Lung microvascular endothelial cell (primary cell): ENCODE measurements around the gene MIB1. TPM values are rescaled to one million over a fixed set of nuclear protein-coding genes. Genes with fewer than 3 reads are reported as not detected.

Experiments used
- DNase-seq, 2 donors: peaks; one replicate each; pipeline versions ENCODE4 v3.0.0 to v3.0.0-alpha.2; 2010; ENCODE audit warnings: low read depth in 2 of 2
- total RNA-seq: library from RNA; depleted of rRNA; stranded (reverse); fragments of >200 nt; gene quantifications from 2 replicates; pipeline ENCODE4 v1.2.1, GENCODE V29; 2014

Gene MIB1
- total RNA-seq, 1 donor from 2014 or later: 39.3 TPM

DNA sequence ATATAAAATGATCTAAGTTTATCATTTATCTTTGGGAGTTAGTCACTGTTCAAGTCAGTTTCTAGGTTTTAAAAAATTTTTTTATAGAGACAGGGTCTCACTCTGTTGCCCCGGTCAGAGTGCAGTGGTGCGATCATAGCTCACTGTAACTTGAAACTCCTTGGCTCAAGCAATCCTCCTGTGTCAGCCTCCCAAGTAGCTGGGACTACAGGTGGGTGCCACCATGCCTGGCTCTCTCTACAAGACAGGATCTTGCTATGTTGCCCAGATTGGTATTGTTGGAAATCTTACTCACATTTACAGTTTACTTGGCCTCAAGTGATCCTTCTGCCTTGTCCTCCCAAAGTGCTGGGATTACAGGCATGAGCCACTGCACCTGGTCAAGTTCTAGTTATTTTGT is 74.5 kb downstream of the MIB1 start:
- no peak for DNase-seq

DNA sequence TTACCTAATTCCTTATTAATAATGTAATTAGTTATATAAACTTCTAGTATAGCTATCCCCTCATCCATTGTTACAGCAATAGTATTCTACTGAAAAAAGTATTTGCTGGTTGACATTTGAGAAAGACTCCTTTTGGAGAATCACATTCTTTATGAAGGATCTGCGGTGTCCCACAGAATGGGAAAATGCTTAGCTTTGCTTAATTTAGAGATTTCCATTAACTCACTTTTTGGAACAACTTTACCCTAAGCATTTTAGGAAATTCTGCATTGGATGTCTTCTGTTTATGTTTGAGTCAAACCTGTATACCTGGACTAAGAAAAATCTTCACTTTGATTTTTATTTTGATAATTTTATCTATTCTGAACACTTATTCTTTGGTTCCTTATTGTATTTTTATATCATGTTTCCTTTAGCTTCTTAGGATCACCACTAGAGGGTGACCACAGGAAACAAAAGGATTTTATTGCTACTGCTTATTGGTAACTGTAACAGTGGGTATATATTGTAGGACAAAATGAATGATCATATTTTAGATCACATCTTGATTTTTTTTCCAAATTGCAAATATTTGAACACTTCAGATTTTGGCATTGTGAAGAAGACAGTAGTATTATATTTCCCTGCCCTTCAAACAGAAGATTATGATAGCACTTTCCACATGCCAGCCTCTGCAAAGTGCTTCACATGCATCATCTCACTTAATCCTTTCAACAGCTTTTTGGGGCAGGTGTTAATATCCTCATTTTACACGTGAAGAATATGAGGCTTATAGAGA is 79.6 kb downstream of the MIB1 start:
- DNase-seq: peak; percentile 24 to 40

DNA sequence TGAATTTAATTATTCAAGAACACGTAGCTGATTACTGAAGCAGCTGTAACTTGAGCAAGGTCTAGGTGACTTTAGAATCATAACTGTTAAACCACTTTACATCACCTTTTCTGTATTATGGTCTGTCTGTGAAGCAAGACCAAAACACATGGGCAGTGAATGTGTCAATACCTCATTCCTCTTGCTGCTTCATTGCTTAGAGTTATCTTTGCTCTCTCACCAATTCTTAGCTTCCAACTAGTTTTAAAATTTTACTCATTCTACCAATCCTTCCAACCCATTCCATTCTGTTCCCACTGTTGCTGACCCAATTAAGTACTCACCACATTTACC is 80.2 kb downstream of the MIB1 start:
- DNase-seq: no peak

DNA sequence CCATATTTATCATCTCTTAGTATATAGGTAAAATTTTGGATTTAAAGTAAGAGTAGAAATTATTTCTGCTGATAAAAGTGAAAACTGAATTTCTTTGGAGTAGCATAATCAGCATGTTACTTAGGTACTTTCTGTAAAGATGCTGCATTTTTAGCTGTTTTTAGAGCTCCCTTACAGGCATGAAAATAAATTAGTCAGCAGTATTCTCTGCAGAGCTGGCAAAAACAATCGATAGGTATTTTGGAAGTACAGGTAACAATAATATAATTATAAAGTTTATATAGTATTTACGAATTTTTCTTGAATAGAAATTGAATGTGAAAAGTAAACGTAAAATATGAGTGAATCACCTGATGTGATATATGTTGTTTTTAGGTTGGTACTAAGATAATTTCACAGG is 83.3 kb downstream of the MIB1 start:
- DNase-seq: no peak

DNA sequence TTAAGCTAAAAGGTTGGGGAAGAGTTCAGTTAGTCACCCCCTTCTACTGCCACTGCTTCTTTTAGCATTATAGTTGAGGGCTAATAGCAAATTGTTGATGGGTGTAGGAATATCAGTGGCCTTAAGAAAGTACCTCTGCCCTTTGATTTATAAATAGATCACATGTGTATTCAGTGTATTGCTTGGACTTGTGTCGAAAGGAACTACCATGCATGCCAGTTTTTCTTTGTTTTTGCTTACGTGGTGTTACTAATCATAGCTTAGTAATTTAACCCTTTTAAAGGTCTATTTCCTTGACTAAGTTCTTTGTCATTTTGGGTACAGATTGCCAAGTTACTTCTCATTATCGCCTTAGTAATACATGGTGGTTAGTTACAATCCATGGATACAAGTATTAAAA is 85.6 kb downstream of the MIB1 start:
- peak in 1 of 2 donors; percentile 70 for DNase-seq

DNA sequence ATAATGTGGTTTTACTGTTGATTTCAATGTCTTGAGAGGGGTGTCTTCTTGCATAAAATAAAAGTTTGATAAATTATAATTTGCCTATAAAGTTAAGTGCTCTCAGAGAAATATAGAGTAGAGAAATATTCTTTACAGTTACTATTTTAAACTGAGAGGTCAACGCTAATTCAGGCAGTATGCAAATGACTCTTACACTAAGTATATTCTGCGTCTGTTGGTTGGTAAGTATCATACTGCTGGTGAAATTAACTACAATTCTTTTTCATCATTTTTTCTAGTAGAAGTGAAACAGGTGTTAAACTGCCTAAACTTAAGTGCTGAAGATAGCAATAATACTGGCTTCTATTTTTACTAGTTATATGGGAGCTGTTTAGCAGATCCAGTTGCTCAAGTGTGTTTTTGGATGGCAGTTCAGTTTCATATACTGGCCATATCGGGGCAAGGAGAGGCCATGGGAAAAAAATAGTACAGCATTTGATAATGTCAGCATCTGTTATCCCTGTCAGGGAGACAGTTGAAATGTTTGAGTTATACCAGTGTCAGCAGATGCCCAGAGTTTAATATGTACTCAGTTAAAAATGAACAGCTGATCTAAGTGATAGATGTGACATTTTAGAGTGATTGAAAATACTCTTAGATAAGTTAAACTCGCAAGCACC is 86.2 kb downstream of the MIB1 start:
- no peak for DNase-seq

DNA sequence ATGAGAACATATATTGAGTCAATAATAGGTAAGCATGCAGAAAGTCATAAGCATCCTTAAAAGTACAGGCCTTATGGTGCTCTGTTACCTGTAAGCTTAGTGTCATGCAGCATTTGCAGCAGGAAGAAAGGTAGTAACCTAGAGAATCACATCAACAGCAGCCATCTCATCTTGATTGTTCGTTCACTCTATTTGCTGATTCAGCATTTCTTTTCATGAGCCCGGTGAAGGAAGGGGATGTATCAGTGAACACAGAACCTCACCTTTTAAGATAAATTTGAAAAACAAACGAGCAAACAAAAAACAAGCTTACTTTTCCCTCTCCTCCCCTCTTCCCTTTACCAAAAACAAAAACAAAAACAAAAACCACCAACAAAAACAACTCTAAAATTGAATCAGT is 89.9 kb downstream of the MIB1 start:
- no peak for DNase-seq

DNA sequence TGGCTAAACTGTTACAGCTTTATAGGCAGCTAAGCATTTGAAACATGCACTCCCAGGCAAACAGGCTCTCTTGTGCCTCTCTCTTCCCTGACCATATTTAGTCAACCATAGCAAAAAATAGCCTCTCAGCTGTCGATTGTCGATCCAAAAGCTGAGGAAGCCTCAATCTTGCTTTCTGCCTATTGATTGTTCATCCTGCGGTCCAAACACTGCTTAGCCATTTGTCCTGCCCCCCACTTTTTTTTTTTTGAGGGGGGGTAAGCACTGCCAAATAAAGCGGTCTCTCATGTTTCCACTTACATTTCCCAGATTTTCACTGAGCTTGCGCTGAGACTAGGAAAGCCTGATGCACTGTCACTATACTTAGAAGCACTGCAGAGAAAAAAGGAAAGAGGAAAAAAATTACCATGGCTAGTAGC is 90.8 kb downstream of the MIB1 start:
- DNase-seq: no peak

DNA sequence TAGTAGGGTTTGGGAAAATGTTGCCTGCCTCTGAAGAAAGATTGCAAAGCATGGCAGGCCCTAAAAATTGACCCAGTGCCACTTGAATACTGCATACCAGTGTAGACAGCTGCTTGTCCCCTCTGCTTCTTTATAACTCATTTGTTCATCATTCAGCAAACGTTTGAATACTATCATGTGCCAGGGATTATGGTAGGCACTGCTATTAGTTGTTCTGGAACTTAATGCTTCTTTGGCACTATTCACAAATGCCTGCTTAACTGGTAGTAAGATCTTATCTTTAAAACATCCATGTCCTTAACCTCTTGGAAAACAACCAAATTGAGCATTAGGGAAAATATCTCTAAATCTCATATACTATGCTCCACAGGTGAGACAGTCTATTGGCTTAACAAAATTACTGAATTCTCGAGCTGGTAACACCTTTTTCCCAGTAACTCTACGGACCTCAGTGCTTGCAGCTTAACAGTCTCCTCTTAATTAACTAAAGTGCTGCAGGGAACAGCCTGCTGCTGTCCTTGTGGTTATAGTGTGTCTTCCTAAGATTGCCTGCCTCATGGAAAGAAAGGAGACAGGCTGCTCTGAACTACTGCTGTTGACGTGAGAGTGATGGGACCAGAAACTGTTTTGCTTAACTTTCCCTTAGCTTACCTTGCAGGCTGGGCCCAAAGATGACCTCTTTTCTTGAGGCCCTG is 93.2 kb downstream of the MIB1 start:
- no peak for DNase-seq

DNA sequence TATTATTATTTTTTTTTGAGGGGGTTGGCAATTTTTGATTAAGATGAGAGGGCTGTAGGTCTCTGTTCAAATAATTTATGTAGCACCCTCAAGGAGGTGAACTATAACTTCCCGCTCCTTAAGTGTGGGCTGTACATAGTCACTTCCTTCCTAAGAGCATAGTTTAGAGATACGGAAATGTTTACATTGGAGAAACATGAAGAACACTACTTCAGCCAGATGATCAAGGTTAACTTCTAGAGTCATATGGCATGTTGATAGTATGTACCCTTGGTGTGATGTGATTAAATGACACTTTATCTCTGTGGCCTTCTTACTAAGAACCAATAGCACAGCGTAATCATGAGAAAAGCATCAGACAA is 93.7 kb downstream of the MIB1 start:
- peak in 1 of 2 donors; percentile 56 for DNase-seq

DNA sequence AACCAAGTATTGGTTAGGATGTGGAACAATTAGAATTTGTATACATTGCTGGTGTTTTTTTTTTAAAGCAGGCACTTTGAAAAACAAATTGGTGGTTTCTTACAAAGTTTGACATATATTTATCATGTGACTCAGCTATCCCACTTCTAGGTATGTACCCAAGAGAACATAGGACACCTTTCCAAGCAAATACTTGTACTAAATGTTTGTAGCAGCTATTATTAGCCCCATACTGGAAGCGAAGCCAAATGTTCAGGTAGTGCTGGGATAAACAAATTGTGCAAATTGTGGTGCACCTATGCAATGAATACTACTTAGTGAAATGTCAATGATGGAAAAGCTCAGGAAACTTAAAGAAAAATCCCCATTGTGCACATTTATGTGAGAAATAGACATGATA is 101.0 kb downstream of the MIB1 start:
- no peak for DNase-seq

DNA sequence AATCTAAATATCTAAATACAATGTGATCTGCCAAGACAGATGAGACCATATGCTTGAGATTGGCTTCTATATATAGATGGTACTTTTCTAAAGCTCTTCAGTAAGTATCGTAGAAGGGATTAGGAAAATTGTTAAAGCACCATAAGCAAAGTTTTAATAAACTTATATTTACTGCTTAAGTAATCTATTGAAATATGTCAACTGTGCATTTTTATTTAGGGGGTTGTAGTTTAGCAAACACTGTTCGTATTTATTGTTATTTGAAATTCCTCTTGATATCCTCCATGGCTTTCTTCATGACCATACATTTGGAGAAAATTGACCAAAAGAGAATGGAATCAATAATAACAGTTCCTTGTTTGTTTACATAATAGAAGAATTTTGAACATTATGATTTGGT is 102.7 kb downstream of the MIB1 start:
- DNase-seq: no peak

DNA sequence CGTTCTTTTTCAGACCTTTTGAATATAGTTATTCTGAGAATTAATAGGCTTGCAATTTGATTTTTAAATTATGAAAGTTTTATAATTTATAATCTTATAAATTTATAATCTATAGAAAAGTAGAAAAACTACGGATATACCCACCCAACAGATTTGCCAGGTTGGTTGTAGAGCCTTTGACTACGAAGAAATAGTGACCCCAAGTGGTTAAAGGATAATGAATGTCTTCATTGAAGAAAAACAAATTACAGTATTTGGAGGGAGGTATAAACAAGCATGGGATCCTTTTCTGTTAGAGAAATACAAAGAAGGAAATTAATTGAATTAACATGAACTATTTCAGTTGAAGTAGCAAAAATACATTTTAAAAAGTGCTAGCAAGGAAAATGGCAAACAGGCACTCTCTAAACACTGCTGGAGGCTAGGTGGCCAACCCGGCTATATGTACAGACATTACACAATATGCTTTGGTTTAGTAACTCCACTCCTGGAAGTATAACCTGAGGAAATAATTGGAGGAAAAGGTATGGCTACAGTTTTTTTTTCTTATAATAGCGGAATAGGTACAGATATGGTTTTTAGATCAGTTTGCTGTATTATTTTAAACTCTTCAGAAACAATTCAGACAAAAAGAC is 110.9 kb downstream of the MIB1 start:
- DNase-seq: peak; percentile 45 to 47

DNA sequence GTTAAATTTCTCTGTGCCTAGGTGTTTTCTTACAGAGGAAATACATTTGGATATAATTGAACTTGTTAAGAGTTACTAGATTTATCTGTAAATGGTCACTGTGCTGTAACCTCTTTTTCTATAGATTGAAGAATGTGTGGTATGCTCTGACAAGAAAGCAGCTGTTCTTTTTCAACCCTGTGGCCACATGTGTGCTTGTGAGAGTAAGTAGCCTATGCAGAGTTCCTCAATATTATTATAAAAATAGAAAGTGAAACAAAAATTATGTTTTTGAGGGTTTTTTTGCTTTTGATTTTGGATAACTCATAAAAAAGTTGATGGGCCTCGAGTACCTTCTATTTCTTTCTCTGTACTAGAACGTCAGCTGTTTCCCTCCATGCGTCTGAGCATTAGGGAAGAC is 112.4 kb downstream of the MIB1 start:
- DNase-seq: no peak

DNA sequence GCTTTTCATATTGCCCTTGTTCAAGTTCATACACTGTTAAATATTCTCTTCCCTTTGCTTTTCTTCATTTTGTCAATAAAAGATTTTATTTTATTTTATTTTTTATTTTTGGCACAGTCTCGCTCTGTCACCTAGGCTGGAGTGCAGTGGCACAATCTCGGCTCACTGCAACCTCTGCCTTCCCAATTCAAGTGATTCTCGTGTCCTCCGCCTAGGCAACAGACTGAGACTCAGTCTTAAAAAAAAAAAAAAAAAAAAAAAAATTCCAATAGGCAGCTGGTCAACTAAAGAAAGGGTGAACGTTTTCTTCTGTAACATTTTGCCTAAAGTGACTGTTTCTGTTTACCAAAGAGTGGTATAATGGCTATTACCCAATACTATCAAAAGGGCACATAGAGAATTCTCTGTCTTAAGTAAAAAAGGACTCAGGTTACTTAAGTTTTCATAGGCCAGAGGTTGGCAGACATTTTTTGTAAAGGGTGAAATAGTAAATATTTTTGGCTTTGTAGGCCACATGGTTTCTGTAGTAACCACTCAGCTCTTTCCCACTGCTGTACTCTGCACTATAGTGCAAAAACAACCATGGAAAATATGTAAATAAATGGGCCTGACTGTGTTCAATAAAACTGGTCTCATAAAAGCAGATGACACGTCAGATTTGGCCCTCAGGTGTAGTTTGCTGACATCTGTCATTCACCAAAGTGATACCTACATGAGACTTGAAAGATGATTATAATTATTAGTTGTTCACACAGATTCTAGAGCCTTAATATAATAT is 113.4 kb downstream of the MIB1 start:
- DNase-seq: no peak

DNA sequence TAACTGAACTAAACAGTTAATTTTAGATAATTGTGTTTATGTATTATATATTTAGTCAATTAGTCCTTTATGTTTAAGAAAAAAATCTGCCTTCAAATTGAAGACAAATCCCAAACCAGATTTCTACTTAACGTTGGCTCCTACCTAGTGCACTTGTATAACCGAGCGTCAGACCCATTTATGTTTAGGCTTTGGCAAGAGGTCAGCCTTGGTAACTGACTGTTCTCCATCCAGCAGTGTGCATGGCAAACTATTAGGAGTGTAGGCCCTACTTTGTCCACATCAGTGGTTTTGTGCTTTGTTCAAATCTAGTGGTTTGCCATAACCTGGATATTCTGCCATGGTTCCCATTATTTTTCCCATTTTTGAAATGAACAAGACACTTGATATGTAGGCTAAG is 114.8 kb downstream of the MIB1 start:
- no peak for DNase-seq

DNA sequence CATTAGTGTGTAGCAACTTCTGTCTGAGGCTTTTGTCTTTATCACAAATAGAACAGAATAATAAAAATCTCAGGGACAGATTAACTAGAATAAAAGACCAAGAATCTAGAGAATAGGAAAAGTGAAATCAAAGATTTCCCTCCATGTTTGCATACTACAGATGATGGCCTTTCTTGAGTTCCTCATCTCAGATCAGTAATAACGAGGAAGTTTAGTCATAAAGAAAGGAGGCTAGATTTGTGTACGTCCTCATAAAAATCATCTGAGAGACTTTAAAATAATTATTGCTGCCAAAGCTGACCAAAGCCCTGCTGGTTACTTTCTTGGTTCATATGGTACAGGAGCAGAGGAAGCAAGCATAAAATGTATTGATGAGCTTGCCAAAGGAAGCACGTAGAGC is 117.3 kb downstream of the MIB1 start:
- DNase-seq: no peak

DNA sequence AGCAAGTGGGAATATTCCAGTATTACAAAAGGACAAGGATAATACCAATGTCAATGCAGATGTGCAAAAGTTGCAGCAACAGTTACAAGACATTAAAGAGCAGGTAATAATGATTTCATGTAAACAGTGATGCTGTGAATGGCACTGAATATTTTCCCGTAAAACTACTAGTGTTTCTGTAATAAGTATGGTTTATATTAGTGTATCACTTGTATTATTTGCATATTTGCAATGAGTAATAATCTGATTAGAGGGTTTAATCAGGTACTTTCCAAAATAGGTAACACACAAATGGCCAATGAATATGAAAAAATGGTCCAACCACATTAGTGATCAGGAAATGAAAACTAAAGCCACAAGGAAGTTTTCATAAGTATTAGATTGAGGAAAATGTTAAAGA is 118.0 kb downstream of the MIB1 start:
- no peak for DNase-seq

DNA sequence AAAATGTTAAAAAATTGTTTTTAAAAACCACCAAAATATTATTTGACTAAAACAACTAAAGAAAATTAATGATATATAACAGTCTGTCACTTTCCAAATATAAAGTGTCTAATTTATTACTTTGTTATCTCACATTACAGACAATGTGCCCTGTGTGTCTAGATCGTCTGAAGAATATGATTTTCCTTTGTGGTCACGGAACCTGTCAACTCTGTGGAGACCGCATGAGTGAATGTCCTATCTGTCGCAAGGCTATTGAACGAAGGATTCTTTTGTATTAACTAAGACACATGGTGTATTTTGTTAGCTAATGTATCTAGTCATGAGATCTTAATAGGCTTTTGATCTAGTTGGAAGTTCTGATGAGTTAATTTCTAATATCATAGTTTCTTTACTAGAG is 123.8 kb downstream of the MIB1 start:
- DNase-seq: no peak

DNA sequence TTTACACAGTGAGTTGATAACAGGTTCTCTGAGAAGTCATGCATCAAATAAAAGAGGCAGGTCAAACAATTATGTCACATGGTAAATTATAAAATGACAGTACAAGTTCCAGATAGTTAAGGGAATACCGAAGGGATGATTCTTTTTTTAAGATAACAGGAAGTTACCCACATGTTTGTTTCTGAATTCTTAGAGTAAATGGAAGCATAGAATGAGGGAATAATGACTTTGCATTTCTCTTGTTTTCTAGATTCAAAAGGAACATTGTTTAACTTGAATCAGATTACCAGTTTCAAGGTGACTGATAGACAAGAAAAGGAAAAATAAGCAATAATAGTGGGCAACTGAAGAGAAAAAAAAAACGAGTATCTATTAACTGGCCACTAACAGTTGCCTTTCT is 124.5 kb downstream of the MIB1 start:
- no peak for DNase-seq

DNA sequence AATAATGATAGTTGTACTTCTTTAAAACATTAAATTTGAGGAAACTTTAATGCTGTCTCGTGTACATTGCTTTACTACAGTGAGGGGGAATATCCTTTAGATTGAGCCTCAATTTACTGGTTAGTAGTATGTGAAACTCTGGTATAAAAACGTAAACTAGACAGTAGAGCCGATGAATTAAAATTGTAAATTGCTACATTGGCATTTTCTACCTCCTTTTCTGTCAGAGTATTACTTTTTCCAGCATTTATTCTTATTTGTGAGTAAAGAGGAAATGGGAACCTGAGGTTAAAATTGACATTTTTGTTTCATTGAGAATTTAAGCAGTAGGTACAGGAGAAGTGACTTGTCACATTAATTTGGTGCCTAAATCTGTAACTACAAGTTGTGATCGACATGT is 128.2 kb downstream of the MIB1 start:
- no peak for DNase-seq

DNA sequence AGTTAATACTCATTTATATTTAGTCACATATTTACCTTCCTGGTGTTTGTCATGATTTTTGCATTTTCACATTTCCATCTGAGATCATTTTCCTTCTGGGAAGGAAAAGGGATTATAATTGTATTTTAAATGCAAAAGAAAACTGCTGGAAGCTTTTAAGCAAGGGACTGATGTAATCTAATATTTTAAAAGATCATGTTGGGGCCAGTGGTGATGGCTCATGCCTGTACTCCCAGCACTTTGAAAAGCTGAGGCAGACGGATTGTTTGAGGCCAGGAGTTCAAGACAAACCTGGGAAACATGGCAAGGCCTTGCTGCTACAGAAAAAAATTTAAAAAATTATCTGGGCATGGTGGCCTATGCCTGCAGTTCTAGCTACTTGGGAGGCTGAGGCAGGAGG is 149.0 kb downstream of the MIB1 start:
- DNase-seq: no peak
